HEK293 (cell line): ENCODE measurements around the gene SIGLEC8.
A peak's percentile ranks its signal among the peaks of the same experiment; 100 is the strongest.

Experiments
- CTCF ChIA-PET: fragments of 350-600 bp; formaldehyde crosslinking; extraction: SDS; loops from one replicate; lab custom pipeline; 2021; ENCODE audit warnings: antibody characterized with exemption; lab: Yijun Ruan, JAX
- POLR2A ChIA-PET: fragments of 300-600 bp; formaldehyde crosslinking; extraction: SDS; loops from one replicate; lab custom pipeline; 2020; ENCODE audit warnings: antibody characterized with exemption, inconsistent platforms; lab: Yijun Ruan, JAX
- H3K27ac ChIP-seq: fragments of 200-500 bp; sonication (Bioruptor generic); 2 replicates; pipeline ENCODE4 v1.5.1; 2014; ENCODE audit warnings: low read depth, low read length, control low read depth, inconsistent platforms; ENCODE audit errors: extremely low read depth
- H3K36me3 ChIP-seq, 2 experiments: fragments of 200-500 bp in 1 of 2; sonication (Bioruptor generic) in 1 of 2; 1 replicate in 1 of 2; 2 replicates in 1 of 2; pipeline ENCODE4 v1.5.1; 2014 to 2017; ENCODE audit warnings: inconsistent platforms in 2 of 2, low read length in 2 of 2; ENCODE audit not compliant: control insufficient read depth in 2 of 2, insufficient read depth in 1 of 2
- H3K4me1 ChIP-seq: fragments of 200-500 bp; sonication (Bioruptor generic); 2 replicates; pipeline ENCODE4 v1.5.1; 2014; ENCODE audit warnings: mild to moderate bottlenecking, low read length, inconsistent platforms; ENCODE audit not compliant: control insufficient read depth, insufficient read depth
- H3K4me3 ChIP-seq: 2 replicates; pipeline ENCODE4 v1.5.1; 2011; ENCODE audit warnings: low read depth, mild to moderate bottlenecking, control low read depth, low read length, moderate library complexity
- H3K9me3 ChIP-seq: fragments of 200-500 bp; sonication (Bioruptor generic); 2 replicates; pipeline ENCODE4 v1.5.1; 2014; ENCODE audit warnings: low read depth, low read length, inconsistent platforms; ENCODE audit not compliant: control insufficient read depth, insufficient read depth
- GLI4 ChIP-seq: fragments of 450-650 bp; formaldehyde crosslinking; IDR thresholded peaks from 2 replicates; pipeline ENCODE4 v1.5.1; 2016; ENCODE audit warnings: missing biosample characterization, missing genetic modification characterization
- KLF1 ChIP-seq: fragments of 450-650 bp; formaldehyde crosslinking; IDR thresholded peaks from 2 replicates; pipeline ENCODE4 v1.5.1; 2016; ENCODE audit warnings: missing biosample characterization, missing genetic modification characterization
- SCRT1 ChIP-seq: fragments of 450-650 bp; formaldehyde crosslinking; IDR thresholded peaks from 2 replicates; pipeline ENCODE4 v1.5.1; 2016; ENCODE audit warnings: missing biosample characterization, missing genetic modification characterization, borderline replicate concordance
- SCRT2 ChIP-seq: fragments of 450-650 bp; formaldehyde crosslinking; IDR thresholded peaks from 2 replicates; pipeline ENCODE4 v1.5.1; 2016; ENCODE audit warnings: missing biosample characterization, missing genetic modification characterization
- ZNF16 ChIP-seq: fragments of 450-650 bp; formaldehyde crosslinking; IDR thresholded peaks from 2 replicates; pipeline ENCODE4 v1.5.1; 2016; ENCODE audit warnings: low read depth, missing biosample characterization, missing genetic modification characterization
- ZNF266 ChIP-seq: fragments of 450-650 bp; formaldehyde crosslinking; IDR thresholded peaks from 2 replicates; pipeline ENCODE4 v1.5.1; 2016; ENCODE audit warnings: missing biosample characterization, missing genetic modification characterization, low read depth
- ZNF560 ChIP-seq: fragments of 450-650 bp; formaldehyde crosslinking; IDR thresholded peaks from 2 replicates; pipeline ENCODE4 v1.5.1; 2017; ENCODE audit warnings: missing biosample characterization, missing genetic modification characterization, borderline replicate concordance
- ZNF621 ChIP-seq: fragments of 450-650 bp; formaldehyde crosslinking; IDR thresholded peaks from 2 replicates; pipeline ENCODE4 v1.5.1; 2017; ENCODE audit warnings: missing biosample characterization, missing genetic modification characterization
- ZNF660 ChIP-seq: fragments of 450-650 bp; IDR thresholded peaks from 2 replicates; pipeline ENCODE4 v1.5.1; 2018; ENCODE audit warnings: missing biosample characterization, mild to moderate bottlenecking, missing genetic modification characterization
- ZNF830 ChIP-seq: fragments of 450-650 bp; IDR thresholded peaks from 2 replicates; pipeline ENCODE4 v1.5.0; 2018; ENCODE audit warnings: missing biosample characterization, missing genetic modification characterization, low read depth, mild to moderate bottlenecking, moderate library complexity
- TF ChIP-seq, protein P1 (sequence below): fragments of 450-650 bp; formaldehyde crosslinking; IDR thresholded peaks from 2 replicates; pipeline ENCODE4 v1.5.1; 2016; ENCODE audit warnings: missing biosample characterization, missing genetic modification characterization, low read depth
- TF ChIP-seq, protein P2 (sequence below): sonication (generic); formaldehyde crosslinking; IDR thresholded peaks from 2 replicates; pipeline ENCODE4 v1.8.1; 2022; ENCODE audit warnings: mild to moderate bottlenecking, moderate library complexity, missing genetic modification reagents
- TF ChIP-seq, protein P3 (sequence below): fragments of 450-650 bp; formaldehyde crosslinking; IDR thresholded peaks from 2 replicates; pipeline ENCODE4 v1.5.1; 2016; ENCODE audit warnings: missing biosample characterization, missing genetic modification characterization
- TF ChIP-seq, protein P4 (sequence below): fragments of 450-650 bp; formaldehyde crosslinking; IDR thresholded peaks from 2 replicates; pipeline ENCODE4 v1.5.1; 2016; ENCODE audit warnings: missing biosample characterization, missing genetic modification characterization
- TF ChIP-seq, protein P5 (sequence below): fragments of 450-650 bp; formaldehyde crosslinking; IDR thresholded peaks from 2 replicates; pipeline ENCODE4 v1.5.1; 2016; ENCODE audit warnings: missing biosample characterization, missing genetic modification characterization
- TF ChIP-seq, protein P6 (sequence below): fragments of 450-650 bp; formaldehyde crosslinking; IDR thresholded peaks from 2 replicates; pipeline ENCODE4; 2016; ENCODE audit warnings: missing biosample characterization, missing genetic modification characterization
- TF ChIP-seq, protein P7 (sequence below): fragments of 450-650 bp; formaldehyde crosslinking; IDR thresholded peaks from 2 replicates; pipeline ENCODE4 v1.5.1; 2016; ENCODE audit warnings: missing biosample characterization, missing genetic modification characterization

SIGLEC8 gene

DNA sequence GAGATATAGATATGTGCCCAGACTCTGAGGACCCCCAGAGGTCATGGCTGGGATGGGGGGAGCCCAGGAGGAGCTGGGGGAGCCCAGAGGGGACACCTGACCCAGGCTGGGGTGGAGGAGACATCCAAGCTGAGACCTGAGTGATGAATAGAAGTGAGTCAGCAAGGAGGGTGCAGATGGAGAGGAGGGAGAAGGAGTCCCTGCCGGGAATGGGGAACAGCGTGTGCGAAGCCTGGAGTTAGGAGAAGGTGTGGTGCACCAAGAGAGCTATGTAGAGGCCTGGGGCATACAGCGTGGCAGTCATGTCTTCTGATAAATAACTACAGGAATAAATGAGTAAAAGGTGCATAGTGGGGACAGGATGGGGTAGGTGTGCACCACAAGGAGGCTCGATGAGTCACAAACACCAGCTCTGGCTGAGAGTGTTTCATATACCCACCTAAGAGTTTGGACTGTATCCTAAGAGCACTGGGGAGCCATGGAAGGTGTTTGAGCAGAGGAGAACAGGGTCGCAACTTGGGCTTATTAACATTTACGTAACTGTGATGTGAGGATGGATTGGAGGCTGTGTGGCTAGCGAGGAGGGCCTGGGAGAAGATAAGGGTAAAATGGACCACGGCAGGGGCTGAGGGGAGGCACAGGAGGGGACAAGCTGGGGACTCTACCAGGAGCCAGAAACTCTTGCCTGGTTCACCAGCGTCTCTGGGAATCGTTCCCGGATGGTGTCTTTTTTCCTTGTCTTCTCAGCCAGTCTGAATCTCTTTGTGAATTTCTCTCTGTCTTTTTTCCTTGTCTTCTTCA is 21.5 kb upstream of the SIGLEC8 start:
- CTCF ChIA-PET = interaction anchor here (0.9 kb wide), 1 partner anchor 181 kb away, joined by 3 read pairs; no protein-coding TSS in a partner anchor
- Histone ChIP-seq H3K36me3 (no peaks in the 10 kb centered on the region), H3K27ac (no peak overlapping the region), H3K4me1 (no peaks in the 10 kb centered on the region), H3K4me3 (no peak overlapping the region), H3K9me3 (no peaks in the 10 kb centered on the region)
- TF ChIP-seq KLF1 (tag by site-specific recombination) (no peak), ZNF16 (peak; percentile 53; the same call in 1 of the 2 replicates), ZNF266 (no peak)
- TF ChIP-seq, protein P1, sequence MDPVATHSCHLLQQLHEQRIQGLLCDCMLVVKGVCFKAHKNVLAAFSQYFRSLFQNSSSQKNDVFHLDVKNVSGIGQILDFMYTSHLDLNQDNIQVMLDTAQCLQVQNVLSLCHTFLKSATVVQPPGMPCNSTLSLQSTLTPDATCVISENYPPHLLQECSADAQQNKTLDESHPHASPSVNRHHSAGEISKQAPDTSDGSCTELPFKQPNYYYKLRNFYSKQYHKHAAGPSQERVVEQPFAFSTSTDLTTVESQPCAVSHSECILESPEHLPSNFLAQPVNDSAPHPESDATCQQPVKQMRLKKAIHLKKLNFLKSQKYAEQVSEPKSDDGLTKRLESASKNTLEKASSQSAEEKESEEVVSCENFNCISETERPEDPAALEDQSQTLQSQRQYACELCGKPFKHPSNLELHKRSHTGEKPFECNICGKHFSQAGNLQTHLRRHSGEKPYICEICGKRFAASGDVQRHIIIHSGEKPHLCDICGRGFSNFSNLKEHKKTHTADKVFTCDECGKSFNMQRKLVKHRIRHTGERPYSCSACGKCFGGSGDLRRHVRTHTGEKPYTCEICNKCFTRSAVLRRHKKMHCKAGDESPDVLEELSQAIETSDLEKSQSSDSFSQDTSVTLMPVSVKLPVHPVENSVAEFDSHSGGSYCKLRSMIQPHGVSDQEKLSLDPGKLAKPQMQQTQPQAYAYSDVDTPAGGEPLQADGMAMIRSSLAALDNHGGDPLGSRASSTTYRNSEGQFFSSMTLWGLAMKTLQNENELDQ (tag by site-specific recombination) = no peak
- TF ChIP-seq, protein P2, sequence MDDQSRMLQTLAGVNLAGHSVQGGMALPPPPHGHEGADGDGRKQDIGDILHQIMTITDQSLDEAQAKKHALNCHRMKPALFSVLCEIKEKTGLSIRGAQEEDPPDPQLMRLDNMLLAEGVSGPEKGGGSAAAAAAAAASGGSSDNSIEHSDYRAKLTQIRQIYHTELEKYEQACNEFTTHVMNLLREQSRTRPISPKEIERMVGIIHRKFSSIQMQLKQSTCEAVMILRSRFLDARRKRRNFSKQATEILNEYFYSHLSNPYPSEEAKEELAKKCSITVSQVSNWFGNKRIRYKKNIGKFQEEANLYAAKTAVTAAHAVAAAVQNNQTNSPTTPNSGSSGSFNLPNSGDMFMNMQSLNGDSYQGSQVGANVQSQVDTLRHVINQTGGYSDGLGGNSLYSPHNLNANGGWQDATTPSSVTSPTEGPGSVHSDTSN (CRISPR knock-in tag) = no peak
- POLR2A ChIA-PET = no interaction called here

DNA sequence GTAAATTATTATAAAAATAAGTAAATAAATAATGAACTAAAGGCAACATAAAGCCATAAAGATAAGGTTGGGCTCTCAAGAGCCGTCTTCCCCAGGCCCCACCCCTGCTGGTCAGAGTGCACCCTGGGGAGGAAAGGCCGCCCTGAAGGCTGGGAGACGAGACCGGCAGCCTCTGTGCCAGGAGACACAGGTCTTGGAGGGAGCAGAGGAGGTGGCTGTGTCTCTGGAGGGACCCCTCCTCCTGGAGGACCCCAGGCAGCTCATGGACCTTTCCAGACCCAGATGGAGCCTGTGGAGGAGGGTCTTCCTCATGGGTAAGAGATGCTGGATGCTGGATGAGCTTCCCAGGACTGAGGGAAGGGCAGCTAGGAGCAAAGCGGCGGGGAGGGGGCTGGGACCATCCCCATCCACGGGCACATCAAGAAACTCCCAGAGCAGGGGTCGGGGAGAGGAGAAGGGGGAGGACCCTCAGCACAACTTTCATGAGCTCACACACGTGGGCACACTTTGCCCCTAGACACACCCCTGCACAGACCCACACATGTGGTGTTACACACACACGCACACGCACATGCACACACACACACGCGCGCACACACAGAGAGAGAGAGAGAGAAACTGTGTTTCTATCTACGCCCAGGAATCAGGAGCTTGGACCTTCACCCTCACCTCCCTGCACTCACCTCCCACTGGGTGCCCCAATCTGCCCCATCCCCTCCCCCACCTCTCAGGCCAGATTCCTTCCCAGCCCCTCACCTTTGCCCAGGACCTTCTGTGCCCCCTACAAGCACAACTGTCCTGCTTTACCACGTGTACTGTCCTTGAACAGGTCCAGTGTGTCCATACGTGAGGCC is 20.4 kb upstream of the SIGLEC8 start, which contains the start of gene CEACAM18:
TSS of gene CEACAM18 (plus strand) at position 159 of the 854 bp plus-strand sequence.
- no peak within 1 kb of the TSS for H3K4me3 ChIP-seq
- H3K9me3 ChIP-seq = no peaks in the 10 kb centered on the region
- H3K36me3 ChIP-seq = no peaks in the 10 kb centered on the region
- ChIA-PET POLR2A (no interaction called here), CTCF (interaction anchor here (0.6 kb wide), 1 partner anchor 26 kb away, joined by 3 read pairs; no protein-coding TSS in a partner anchor)
- H3K27ac ChIP-seq = no peak within 1 kb of the TSS
- no peaks in the 10 kb centered on the region for H3K4me1 ChIP-seq
- no peak for TF ChIP-seq ZNF830 (tag by site-specific recombination)
- TF ChIP-seq, protein P3, sequence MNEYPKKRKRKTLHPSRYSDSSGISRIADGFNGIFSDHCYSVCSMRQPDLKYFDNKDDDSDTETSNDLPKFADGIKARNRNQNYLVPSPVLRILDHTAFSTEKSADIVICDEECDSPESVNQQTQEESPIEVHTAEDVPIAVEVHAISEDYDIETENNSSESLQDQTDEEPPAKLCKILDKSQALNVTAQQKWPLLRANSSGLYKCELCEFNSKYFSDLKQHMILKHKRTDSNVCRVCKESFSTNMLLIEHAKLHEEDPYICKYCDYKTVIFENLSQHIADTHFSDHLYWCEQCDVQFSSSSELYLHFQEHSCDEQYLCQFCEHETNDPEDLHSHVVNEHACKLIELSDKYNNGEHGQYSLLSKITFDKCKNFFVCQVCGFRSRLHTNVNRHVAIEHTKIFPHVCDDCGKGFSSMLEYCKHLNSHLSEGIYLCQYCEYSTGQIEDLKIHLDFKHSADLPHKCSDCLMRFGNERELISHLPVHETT = no peak
- TF ChIP-seq, protein P4, sequence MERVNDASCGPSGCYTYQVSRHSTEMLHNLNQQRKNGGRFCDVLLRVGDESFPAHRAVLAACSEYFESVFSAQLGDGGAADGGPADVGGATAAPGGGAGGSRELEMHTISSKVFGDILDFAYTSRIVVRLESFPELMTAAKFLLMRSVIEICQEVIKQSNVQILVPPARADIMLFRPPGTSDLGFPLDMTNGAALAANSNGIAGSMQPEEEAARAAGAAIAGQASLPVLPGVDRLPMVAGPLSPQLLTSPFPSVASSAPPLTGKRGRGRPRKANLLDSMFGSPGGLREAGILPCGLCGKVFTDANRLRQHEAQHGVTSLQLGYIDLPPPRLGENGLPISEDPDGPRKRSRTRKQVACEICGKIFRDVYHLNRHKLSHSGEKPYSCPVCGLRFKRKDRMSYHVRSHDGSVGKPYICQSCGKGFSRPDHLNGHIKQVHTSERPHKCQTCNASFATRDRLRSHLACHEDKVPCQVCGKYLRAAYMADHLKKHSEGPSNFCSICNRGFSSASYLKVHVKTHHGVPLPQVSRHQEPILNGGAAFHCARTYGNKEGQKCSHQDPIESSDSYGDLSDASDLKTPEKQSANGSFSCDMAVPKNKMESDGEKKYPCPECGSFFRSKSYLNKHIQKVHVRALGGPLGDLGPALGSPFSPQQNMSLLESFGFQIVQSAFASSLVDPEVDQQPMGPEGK = no peak
- TF ChIP-seq, protein P5, sequence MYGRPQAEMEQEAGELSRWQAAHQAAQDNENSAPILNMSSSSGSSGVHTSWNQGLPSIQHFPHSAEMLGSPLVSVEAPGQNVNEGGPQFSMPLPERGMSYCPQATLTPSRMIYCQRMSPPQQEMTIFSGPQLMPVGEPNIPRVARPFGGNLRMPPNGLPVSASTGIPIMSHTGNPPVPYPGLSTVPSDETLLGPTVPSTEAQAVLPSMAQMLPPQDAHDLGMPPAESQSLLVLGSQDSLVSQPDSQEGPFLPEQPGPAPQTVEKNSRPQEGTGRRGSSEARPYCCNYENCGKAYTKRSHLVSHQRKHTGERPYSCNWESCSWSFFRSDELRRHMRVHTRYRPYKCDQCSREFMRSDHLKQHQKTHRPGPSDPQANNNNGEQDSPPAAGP = no peak
- TF ChIP-seq SCRT1 = no peak
- TF ChIP-seq ZNF621 = no peak
- TF ChIP-seq, protein P6, sequence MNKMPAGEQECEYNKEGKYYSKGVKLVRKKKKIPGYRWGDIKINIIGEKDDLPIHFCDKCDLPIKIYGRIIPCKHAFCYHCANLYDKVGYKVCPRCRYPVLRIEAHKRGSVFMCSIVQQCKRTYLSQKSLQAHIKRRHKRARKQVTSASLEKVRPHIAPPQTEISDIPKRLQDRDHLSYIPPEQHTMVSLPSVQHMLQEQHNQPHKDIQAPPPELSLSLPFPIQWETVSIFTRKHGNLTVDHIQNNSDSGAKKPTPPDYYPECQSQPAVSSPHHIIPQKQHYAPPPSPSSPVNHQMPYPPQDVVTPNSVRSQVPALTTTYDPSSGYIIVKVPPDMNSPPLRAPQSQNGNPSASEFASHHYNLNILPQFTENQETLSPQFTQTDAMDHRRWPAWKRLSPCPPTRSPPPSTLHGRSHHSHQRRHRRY (tag by site-specific recombination) = no peak
- TF ChIP-seq ZNF660 = no peak
- TF ChIP-seq SCRT2 (tag by site-specific recombination) = no peak
- TF ChIP-seq, protein P7, sequence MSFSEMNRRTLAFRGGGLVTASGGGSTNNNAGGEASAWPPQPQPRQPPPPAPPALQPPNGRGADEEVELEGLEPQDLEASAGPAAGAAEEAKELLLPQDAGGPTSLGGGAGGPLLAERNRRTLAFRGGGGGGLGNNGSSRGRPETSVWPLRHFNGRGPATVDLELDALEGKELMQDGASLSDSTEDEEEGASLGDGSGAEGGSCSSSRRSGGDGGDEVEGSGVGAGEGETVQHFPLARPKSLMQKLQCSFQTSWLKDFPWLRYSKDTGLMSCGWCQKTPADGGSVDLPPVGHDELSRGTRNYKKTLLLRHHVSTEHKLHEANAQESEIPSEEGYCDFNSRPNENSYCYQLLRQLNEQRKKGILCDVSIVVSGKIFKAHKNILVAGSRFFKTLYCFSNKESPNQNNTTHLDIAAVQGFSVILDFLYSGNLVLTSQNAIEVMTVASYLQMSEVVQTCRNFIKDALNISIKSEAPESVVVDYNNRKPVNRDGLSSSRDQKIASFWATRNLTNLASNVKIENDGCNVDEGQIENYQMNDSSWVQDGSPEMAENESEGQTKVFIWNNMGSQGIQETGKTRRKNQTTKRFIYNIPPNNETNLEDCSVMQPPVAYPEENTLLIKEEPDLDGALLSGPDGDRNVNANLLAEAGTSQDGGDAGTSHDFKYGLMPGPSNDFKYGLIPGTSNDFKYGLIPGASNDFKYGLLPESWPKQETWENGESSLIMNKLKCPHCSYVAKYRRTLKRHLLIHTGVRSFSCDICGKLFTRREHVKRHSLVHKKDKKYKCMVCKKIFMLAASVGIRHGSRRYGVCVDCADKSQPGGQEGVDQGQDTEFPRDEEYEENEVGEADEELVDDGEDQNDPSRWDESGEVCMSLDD (tag by site-specific recombination) = no peak
- no peak for TF ChIP-seq GLI4
- TF ChIP-seq, protein P2 (CRISPR knock-in tag) = no peak
- TF ChIP-seq ZNF560 (tag by site-specific recombination) = no peak
